Measurements from ENCODE around the gene SORBS1. TPM values are rescaled to one million over a fixed set of nuclear protein-coding genes. Genes with fewer than 3 reads are reported as not detected.

SORBS1 gene
- total RNA-seq, 1 donor from 2014 or later = 221 TPM

DNA sequence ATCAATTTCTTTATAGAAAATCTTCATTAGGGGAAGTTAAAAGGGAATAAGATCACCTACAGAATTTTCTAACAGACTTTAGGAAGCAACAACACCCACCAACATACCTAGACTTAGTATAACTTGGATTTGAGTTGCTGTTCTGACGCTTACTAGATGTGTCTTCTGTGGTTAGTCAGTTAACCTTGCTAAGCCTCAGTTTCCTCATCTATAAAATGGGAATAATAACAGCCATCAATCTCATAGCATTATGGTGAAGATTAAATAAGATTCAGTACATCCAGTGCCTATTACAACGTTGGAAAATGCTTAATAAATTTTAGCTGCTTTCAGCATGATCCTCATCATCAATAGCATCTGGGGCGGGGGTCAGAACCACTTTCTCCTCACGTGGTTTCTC, 106.2 kb downstream of the SORBS1 start:
- H3K36me3 Mint-ChIP-seq (ENCODE audit: unreplicated experiment) = no peaks in the 10 kb centered on the region
- no peak overlapping the region for H3K27ac Mint-ChIP-seq (ENCODE audit: unreplicated experiment)
- no peak for TF ChIP-seq CTCF (IDR thresholded peaks at IDR 0.05; ENCODE audit: partially characterized antibody, unreplicated experiment)
- H3K9me3 Mint-ChIP-seq (ENCODE audit: unreplicated experiment) = peaks cover 2% of the 10 kb centered on the region
- DNase-seq = no peak
- H3K4me1 Mint-ChIP-seq (ENCODE audit: low read depth, unreplicated experiment) = peaks cover 38% of the 10 kb centered on the region
- H3K4me3 Mint-ChIP-seq (ENCODE audit: unreplicated experiment) = no peak overlapping the region
- H3K27me3 Mint-ChIP-seq (ENCODE audit: unreplicated experiment) = peaks cover 2% of the 10 kb centered on the region

DNA sequence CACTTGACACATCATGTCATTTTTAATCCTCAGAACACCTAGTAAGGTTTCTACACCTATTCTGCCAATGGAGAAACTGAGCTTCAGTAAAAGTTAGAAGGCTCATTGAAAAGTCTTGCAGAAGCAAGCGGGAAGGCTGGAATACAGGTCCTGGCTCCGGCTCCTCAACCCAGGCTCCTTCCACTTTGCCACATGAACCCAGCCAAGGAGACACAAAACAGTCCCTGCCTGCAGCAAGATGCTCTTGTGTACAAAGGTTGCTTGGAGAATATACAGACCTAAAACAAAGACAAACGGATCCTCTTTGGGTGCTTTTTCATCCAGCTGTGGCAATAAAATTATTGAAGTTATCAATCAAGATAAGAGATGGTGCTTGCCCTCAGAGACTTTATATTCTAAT, 106.8 kb downstream of the SORBS1 start:
- Mint-ChIP-seq H3K27ac (ENCODE audit: unreplicated experiment) (no peak overlapping the region), H3K4me3 (ENCODE audit: unreplicated experiment) (no peak overlapping the region), H3K9me3 (ENCODE audit: unreplicated experiment) (peaks cover 4% of the 10 kb centered on the region), H3K27me3 (ENCODE audit: unreplicated experiment) (peaks cover 2% of the 10 kb centered on the region), H3K4me1 (ENCODE audit: low read depth, unreplicated experiment) (peaks cover 35% of the 10 kb centered on the region), H3K36me3 (ENCODE audit: unreplicated experiment) (no peaks in the 10 kb centered on the region)
- TF ChIP-seq CTCF (IDR thresholded peaks at IDR 0.05; ENCODE audit: partially characterized antibody, unreplicated experiment) = no peak
- DNase-seq = no peak

DNA sequence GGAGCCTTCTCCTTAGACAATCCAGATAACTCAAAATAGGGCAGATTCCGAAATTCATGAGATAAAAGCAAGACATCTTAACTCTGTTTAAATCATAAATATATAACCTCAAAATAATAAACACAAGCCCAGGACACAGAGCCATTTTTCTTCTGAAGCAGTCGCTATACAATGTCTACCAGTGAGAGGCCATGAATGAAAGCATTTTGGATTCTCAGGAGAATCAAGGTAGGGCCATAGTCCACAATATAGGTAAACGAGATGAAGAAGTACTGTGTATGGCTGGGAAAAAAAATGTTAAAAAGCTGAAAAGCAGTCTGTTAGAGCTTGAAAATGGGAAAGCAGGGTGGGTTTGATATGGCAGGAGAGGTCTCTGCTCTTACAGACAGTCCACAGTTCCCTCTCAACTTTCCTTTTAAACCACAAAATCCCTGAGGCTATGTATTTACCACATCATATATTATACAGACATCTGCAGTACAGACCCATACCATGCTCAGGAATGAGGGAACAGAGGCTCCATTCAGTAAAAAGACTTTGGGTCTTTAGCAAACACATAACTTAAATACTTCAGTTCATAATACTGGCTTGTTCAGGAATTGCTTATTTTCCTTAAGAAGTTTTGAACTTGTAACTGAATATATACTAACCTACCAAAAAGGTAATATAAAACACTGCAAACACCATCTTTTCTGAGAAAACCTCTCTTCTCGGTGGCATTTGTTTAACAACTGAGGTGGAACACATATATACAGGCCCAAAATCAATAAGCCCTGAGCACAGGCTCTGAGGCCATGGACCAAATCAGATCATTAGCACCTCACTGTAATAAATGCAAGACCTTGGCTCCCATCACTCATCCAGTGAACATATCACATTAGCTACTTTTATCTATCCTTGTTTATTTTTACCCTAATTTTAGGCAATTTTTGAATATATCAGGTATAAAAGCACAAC, 109.3 kb downstream of the SORBS1 start:
- Mint-ChIP-seq H3K4me3 (ENCODE audit: unreplicated experiment) (peak overlapping the region; percentile 13), H3K4me1 (ENCODE audit: low read depth, unreplicated experiment) (peaks cover 36% of the 10 kb centered on the region), H3K9me3 (ENCODE audit: unreplicated experiment) (peaks cover 2% of the 10 kb centered on the region), H3K27ac (ENCODE audit: unreplicated experiment) (peak overlapping the region; percentile 44), H3K27me3 (ENCODE audit: unreplicated experiment) (peaks cover 3% of the 10 kb centered on the region), H3K36me3 (ENCODE audit: unreplicated experiment) (no peaks in the 10 kb centered on the region)
- no peak for TF ChIP-seq CTCF (IDR thresholded peaks at IDR 0.05; ENCODE audit: partially characterized antibody, unreplicated experiment)
- DNase-seq = no peak

DNA sequence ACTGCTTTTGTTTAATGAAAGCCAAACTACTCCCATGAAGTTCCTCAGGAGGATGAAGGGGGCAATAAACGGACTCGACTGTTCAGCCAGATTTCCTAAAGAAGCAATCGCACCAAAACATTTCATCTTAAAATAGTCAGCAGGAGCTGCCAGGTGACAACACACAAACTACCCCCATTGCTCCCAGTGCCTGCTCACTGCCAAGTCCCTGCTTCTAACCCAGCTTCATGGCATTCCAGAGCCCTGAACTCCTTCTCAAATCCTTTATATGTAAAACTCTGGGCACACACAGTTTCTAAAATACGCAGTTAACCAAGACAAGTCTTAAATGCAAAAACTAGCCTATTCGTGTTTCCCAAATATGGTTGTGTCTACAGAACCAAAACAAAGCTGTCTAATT, 110.0 kb downstream of the SORBS1 start:
- H3K4me1 Mint-ChIP-seq (ENCODE audit: low read depth, unreplicated experiment) = peaks cover 33% of the 10 kb centered on the region
- H3K4me3 Mint-ChIP-seq (ENCODE audit: unreplicated experiment) = peak overlapping the region; percentile 9
- no peak for TF ChIP-seq CTCF (IDR thresholded peaks at IDR 0.05; ENCODE audit: partially characterized antibody, unreplicated experiment)
- peaks cover 1% of the 10 kb centered on the region for H3K27me3 Mint-ChIP-seq (ENCODE audit: unreplicated experiment)
- no peaks in the 10 kb centered on the region for H3K36me3 Mint-ChIP-seq (ENCODE audit: unreplicated experiment)
- peak overlapping the region; percentile 35 for H3K27ac Mint-ChIP-seq (ENCODE audit: unreplicated experiment)
- peaks cover 2% of the 10 kb centered on the region for H3K9me3 Mint-ChIP-seq (ENCODE audit: unreplicated experiment)
- no peak for DNase-seq

- Mint-ChIP-seq H3K4me1 (ENCODE audit: low read depth, unreplicated experiment) (peaks cover 41% of the 10 kb centered on the region), H3K9me3 (ENCODE audit: unreplicated experiment) (peaks cover 2% of the 10 kb centered on the region), H3K4me3 (ENCODE audit: unreplicated experiment) (no peak overlapping the region), H3K27ac (ENCODE audit: unreplicated experiment) (no peak overlapping the region), H3K27me3 (ENCODE audit: unreplicated experiment) (peaks cover 1% of the 10 kb centered on the region), H3K36me3 (ENCODE audit: unreplicated experiment) (no peaks in the 10 kb centered on the region)
- no peak for DNase-seq
- no peak for TF ChIP-seq CTCF (IDR thresholded peaks at IDR 0.05; ENCODE audit: partially characterized antibody, unreplicated experiment)
Measured at GRCh38 chr10:95450188-95450587, 111.0 kb downstream of the SORBS1 start.

Data from glutamatergic neuron (in vitro differentiated cells).